Fibroblast of peridontal ligament (primary cell): Measurements from ENCODE around the gene CLCN2.

Source experiments
- DNase-seq: peaks from one replicate; pipeline ENCODE4 v3.0.0-alpha.2; 2010; ENCODE audit errors: extremely low read depth

CLCN2 gene

DNA sequence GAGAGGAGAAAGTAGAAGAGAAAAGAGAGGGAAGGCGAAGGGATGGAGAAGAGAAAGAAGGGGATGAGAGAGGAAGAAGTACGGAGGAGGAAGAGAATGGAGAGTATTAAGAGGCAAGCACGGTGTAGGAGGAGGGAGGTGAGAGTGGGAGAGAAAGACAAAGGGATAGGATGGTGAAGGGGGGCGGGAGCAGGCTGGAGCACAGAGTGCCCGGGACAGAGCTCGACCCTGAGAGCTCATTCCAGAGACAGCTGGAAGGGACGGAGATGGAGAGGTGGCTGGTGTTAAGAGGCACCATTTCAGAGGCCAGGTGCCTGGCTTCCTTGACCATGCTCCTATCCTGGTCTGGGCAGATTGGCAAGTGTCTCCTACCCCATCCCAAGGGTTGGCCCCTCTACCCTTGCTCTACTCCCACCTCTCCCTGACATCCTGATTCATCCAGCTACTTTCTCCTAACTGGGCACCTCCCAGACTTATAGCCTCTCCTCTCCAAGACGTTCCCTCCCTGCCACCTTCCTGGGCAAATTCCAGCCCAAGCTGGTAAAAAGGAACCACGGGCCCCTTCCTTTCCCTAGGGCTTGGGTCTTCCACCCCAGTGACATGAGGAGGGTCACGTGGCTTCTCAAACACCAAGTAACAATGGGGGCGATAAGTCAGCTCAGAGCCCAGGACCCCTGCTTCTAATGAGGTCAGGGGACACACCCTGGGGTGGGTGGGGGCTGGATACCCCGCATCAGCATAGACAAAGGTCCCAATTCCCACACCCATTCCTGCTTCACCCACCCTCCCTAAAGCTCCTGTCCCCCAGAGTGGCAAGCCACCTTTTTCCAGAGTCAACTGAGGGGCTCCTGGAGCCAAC is 1.1 kb downstream of the CLCN2 start:
- no peak for DNase-seq

DNA sequence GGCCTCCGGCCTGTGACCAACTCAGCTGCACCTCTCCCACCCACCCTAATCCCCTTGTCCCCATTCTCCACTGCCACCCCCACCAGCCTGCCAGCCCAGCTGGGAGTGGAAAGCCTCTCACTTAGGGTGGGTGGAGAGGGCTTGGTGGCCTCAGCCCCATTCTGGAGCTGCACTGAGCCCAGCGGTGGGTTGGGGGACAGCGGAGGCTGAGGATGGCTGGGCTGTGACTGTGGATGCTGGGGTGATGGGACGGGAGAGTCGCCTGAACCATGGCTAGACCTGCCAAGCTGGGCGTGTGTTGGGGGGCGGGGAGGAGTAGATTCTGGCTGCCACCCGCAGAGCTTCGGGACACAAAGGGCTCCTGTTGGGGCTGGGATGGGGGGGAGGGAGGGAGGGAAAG is 1.8 kb downstream of the CLCN2 start:
- no peak for DNase-seq

DNA sequence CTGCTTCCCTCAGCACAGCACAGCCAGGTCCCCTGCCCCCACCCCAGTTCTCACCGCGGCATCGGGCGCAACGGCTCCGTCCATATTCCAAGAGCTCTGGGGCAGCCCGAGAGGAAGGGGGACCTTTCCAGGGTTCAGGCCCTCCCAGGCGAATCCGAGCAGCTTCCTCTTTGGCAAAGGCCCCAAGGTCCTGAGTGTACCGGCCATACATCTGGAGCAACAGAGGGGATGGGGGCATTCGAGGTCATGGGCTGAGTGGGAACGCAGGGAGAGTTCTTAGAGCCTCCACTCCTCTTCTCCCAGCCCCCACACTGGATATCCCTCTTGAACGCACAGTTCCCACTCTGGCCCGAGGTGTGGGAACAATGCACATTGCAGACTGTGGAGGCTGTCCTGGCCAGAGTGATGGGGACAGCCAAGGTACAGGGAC is 2.5 kb downstream of the CLCN2 start:
- no peak for DNase-seq

DNA sequence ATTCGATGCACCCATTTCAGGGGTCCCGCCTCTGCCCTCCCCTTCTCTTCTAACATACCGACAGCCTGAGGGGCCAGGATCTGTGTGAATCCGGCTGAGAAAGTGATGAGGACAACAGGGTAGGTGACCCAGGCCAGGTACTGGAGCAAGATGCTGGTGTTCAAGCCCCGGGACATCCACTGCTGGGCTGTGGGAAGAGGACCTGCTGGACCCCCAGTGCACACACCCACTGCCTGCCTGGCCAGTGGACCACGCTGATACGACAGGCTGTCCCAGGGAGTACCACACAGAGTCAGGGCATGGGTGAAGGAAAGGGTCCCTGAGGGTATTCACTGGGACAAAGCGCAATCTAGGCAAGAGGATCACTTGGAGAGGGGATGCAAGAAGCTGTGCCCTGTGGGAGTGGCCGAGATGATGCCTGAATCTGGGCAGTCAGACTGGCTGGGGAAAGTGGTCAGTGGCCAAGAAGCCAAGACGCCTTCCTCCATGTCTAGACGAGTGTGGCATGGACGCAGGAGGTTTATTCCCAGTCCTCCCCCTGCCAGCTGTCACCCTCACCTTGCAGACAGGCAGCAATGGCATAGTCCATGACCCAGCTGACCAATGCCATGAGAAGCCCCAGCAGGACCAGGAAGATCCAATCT is 3.2 kb downstream of the CLCN2 start:
- DNase-seq: no peak

DNA sequence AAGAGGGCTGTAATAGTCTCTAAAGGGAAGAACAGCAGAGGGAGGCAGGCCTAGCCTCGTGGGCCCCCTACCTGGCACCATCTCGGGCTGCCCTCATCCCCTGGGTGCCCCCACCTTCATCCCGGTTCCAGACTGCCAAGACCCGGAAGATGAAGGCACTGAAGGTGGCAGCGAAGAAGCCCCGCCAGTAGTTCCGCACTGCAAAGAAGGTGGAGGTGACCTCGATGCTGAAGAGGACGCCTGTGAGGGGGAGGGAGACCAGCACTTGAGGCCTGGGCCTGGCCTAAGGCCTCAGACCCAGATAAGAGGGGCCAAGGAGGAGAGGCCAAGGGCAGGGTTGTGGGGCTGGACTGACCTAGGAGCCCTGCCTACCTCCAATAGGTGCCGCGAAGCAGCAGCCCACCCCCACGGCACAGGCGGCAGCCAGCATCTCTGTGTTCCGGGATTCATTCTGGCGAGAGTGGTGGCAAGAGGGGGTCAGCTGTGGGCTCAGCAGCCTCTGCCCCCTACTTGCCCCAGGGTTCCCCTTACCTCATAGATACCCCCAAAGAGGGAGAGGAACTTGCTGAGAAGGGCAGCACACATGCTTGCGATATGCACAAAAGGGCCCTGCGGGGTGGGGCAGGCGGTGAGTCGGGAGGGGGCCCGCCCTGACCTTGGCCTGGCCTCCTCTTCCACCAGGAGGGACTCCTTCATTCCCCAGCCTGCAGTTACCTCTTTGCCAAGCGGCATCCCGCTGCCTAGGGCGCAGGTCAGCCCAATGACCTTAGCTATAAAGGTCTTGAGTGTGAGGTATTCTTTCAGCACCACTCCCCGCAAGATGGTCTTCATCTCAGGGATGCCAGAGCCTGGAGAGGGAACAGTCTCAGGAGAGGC is 3.9 kb downstream of the CLCN2 start:
- DNase-seq: no peak

DNA sequence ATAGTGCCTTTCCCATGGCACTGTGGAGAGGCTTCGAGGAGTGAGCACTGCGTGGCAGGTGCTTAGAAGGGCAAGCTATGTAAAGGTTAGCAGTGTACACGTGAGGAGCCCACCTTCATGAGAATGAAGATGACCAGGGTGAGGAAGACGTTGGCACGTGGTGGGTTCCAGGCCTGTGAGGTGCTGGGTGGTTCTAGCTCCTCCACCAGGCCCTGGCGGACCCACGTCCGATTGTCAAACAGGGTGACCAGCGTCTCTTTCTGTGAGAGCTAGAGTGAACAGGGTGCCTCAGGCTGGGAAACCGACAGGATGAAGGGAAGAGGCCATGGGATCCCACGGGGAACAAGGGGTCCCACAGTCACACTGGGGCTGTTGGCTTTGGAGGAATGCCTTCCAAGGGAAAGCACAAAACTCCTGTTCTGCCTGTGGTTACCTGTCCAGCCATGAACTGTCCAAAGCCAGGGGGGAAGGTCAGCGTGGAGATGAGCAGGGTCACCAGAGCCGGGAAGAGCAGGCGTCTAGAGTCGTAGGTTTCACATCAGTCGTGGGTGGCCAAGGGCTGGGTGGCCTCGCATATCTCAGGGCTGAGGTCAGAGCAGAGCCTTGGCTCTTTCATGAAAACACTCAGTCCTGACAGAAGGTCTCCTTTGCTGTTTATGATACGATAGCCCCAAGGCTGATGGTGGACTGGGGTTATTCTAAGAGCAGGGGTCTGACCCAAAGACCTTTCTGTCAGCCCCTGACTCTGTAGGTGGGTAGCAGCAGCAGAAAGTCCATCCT is 6.0 kb downstream of the CLCN2 start:
- DNase-seq: no peak

DNA sequence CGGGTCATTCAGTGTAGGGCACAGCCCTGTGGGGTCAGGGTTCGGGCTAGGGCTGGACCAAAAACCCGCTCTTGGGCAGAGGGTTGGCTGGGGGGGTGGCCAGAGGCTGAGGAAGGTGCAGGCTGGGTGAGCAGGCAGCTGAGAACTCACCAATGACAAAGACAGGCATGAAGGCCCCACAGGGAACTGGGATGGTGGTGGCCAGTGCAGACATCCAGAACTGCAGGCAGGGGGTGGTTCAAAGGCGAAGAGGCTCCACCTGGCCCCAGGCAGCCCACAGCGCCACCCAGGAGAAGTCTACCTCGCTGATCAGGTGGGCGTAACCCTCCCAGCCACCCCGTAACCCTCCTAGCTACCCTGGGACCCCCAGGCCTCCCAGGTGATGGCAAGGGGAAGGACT is 6.7 kb downstream of the CLCN2 start:
- no peak for DNase-seq

DNA sequence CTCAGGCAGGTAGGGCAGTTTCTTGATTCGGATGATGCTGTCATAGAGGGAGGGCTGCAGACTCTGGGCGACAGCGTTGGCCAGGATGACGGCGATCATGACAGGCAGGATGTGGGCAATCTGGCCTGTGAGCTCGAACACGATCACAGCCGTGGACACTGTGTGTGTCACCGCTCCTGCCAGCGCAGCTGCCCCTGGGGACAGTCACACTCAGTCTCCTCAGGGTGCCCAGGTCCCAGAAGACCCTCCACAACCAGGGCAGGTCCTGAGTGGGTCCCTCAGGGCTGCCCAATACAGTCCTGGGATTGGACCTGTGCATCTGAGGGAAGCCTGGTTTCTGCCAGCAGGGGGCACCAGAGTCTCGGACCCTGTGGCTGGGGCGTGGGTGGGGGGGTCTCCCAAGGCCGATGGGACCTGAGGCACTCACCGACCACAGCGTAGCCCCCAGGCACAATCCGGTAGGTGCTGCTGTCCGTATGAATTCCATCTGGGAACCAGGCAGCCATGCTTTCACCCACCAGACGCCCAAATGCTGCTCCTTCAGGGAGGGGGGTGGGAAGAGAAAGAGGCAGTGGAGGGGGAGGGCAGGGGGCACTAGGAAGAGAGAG is 7.2 kb downstream of the CLCN2 start:
- no peak for DNase-seq

DNA sequence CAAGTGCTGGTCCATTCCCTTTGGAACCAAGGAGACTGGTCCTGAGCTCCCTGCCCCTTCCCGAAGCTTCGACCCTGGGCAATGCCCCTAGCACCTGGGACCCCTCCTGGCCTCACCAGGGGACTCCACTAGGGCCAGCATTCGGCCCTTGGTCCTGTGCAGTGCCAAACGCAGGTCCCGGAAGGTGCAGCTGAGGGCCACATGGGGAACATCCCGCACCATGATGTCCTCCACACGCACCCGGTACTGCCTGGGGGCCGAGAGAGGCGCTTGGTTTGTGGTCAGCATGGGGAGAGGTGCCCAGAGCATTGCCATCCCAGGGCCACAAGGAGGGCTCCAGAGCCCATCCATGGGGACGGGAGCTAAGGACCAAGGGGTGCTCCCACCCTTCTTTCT is 7.9 kb downstream of the CLCN2 start:
- no peak for DNase-seq

DNA sequence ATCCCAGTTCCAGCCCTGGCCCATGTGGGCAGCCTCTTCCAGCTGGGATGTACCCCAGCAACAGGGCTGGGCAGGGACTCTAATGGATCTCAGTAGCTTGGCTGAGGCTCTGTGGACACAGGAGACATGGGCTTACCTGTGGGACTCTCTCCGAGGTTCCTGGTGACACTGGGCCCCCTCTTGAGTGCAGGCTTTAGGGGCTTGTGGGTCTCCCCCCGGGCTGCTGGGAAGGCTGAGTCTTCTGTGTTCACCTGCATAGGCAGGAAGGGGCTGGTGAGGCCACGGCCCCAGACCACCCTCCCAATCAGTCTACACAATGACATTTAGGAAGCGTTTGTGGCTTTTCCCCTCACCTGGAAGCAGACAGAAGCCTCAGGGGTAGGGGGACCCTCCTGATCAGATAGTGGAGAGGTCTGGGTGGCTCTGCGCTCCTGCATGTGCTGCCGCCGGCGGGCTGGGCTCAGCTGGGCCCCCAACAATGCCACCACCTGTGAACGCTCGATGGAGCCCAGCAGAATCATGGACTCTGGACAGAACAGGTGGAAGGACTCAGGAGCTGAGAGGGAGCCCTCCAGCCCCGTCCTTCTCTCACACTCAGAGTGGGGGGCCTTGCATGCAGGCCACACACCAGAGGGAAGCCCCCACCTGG is 8.4 kb downstream of the CLCN2 start:
- DNase-seq: no peak

DNA sequence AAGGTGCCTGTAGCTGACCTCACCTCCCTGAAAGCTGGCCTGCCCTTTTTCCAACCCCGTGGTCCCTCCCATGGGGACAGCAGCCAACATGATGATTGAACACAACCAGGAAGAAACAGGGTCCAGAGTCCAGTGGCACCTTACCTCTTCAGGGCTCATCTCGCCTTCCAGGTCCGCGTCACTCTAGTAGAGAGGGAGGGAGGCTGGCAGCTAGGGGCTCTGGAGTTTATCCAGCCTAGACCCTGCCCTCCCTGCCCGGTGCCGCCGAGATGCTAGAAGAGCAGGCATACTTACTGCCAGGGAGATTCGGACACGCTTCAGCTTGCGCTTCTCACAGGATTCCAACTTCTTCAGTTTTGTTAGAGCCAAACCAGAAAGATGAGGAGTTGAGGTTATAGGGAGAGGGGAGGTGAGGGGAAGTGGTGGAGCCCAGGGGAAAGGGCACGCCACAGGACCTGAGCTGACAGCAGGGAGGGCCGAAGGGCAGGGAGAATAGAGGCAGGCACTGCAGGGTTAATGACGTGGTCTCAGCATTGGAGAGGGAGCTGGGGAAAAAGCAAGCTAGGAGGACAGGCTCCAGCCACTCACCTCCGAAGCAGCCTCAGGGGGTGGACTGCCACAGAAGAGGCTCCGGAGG is 9.1 kb downstream of the CLCN2 start:
- DNase-seq: no peak

DNA sequence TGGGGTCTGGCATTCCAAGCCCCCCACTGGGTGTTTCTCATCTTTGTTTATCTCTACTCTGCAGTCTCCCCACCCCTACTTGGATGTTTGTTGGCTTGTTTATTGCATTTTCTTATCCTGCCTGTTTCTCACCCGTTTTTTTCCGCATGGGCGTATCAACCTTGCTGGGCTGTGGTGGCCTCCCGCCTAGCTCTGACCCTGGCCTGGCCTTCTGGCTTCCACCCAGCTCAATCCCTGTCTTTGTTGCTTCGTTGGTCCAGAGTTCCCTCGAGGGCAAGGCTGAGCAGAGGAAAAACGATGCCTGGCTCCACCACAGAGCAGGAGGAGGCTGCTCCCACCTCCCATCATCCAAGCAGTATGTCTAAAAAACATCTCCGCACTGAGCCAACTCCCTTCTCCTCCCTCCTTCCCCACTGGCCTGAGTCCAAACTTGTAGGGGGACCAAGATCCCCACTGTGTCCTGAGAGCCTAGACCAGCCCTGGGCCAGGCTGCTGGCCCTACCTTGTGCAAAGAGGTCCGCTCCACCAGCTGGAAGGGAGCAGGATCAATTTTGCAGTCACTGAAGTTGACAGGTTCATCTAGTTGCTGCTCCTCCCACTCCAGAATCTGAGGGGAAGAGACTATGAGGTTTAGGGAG is 9.8 kb downstream of the CLCN2 start:
- no peak for DNase-seq

DNA sequence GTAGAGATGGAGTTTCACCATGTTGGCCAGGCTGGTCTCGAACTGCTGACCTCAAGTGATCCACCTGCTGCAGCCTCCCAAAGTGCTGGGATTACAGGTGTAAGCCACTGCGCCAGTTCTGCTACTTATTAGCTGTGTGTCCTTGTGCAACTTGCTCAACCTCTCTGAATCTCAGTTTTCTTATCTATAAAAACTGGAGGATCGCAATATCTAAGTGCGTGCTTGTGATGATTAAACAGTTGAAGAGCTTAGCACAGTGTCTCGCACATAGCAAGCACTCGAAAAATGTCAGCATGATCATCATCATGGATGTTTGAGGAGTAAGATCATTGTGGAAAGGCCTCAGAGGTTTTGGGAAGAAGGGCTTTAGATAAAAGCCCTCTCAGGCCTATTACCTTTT is 10.8 kb downstream of the CLCN2 start:
- DNase-seq: no peak

DNA sequence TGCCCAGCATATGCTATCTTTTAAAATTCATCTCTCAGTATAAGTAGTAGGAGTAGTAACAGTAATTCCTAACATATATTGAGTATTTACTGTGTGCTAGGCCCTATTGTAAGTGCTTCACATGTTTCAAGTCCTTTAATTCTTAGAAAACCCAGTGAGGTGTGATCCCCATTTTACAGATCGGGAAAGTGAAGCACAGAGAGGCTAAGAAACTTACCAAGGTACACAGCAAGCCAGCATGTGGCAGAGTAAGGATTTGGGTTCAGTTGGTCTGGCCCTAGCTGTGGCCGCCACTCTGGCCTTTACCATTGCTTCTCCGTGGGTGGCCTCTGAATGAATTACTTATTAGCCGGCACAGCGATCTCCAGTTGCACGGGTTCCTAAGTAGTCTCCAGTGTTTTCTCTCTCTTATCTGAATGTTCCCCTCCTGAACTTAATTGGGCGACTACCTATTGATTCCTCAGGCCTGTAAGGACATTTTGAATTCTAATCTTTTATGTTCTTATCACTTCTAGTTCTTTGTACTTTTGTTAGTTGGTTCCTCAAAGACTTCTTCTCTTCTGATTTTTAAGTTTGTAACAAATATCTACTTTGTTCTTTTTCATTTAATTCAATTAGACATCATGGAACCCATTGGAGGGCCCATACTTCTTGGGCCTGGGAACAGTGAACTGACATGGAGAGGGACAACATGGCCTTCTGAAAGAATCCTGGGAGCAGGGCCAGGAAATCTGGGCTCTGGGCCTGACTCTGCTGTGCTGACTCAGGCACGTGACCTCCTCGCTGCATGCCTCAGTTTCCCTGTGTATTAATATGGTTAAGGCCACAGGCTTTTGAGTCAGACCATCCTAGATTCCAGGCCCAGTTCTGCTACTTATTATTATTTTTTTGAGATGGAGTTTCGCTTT is 11.6 kb downstream of the CLCN2 start:
- DNase-seq: no peak

DNA sequence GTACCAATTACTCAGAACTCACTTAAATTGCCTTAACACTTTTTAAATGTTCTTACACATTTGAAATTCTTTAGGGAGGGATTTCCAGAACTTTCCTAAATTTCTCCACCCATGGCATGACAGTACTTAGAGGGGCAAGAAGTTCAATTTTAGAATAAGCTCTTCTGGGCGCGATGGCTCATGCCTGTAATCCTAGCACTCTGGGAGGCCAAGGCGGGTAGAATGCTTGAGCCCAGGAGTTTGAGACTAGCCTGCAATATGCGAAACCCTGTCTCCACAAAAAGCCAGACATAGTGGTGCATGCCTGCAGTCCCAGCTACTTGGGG is 13.4 kb downstream of the CLCN2 start:
- DNase-seq: no peak

DNA sequence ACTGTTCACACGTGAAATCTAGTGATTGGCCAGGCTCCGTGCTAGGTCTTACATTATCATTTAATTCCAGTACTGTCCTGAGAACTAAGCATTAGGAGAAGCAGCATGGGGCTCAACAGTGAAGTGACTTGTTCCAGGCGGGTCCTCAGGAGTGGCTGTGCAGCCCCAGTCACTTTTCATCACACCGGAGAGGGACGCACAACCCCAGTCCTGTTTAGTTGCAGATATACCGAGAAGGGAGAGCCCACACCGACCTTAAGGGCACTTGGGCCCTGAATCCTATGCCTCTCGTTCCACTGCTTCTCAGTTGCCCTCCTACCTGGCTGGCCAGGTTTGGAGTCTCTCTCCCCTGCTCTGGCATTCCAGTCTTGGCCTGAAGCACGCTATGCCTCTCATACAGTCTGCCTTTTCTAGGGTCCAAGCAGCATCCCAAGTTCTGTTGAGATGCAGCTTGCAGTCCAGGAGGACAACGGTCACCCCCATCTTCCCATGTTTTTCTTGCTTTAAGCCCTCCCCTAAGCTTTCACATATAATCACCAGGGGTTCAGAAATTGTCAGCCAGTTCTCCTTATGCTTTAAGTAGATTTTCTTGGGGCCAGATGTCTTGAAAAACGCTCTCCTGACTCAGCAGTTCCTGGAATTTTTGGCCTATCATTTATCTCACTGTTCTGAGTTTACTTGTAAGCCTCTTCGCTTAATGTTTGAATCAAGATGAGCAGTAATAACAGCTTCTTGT is 13.9 kb downstream of the CLCN2 start:
- DNase-seq: peak; percentile 68

DNA sequence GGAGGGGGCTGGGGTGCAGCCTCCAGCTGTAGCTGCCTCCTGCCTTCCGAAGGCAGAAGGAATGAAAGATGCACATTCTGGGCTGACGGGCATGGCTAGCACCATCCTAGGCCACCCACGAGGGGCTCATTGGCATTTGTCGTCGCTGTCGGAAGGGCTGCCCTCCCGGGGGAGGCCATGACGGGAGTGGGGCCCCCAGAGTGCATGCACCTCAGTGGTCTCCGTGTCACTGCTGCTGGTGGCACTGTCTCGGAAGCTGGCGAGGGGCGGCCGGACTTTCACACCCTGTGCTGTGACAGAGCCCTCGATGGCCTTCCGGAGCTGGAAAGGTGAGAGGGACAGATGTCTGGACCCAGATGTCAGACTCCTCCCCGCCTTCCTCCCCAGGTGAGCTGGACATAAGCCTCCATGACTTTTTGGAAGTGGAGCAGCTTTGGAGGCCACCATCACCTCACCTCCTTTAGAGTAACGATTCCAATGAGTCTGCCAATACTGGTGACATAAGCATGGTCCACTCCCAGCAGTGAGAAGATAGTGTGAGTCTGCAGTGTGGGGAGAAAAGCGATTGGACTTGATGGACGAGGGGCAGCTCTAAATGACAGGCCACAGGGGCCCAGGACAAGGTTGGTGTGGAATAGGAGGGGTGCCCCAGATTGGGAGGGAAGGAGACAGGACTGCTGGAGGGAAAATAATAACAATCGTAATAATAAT is 14.8 kb downstream of the CLCN2 start:
- no peak for DNase-seq
